ENCODE measurements around the gene PHOX2B.

The PHOX2B gene

GRCh38 chr4:41748571-41749475 is at the start of gene PHOX2B:
TSS of gene PHOX2B (minus strand) at chr4:41748725. CDS start at chr4:41748610, 115 bp downstream.
- TF ChIP-seq Cebpa-rat (IDR thresholded peaks at IDR 0.05): no peak
- Histone ChIP-seq H3K27me3 (peaks cover 34% of the 10 kb centered on the region), H3K4me3 (no peak within 1 kb of the TSS)

GRCh38 chr4:41797260-41797659 is 48.7 kb upstream of the PHOX2B start:
- no peaks in the 10 kb centered on the region for H3K27me3 ChIP-seq
- no peaks in the 10 kb centered on the region for H3K36me3 ChIP-seq
- no peaks in the 10 kb centered on the region for H4K20me1 ChIP-seq
- H3K9ac ChIP-seq: no peak overlapping the region
- no peak overlapping the region for H3K4me2 ChIP-seq
- H3K4me3 ChIP-seq: no peak overlapping the region
- TF ChIP-seq Cebpa-rat (IDR thresholded peaks at IDR 0.05): no peak
- no peaks in the 10 kb centered on the region for H3K9me3 ChIP-seq
- H3K4me1 ChIP-seq: peaks cover 2% of the 10 kb centered on the region
- H3K27ac ChIP-seq: no peak overlapping the region

More at GRCh38 chr4:41748571-41749475, at the start of gene PHOX2B:
- peaks cover 13% of the 10 kb centered on the region for H3K4me1 ChIP-seq
- no peak within 1 kb of the TSS for H3K4me2 ChIP-seq
- H3K27ac ChIP-seq: no peak within 1 kb of the TSS
- no peaks in the 10 kb centered on the region for H4K20me1 ChIP-seq
- peaks cover 76% of the 10 kb centered on the region for H3K9me3 ChIP-seq
- no peaks in the 10 kb centered on the region for H3K36me3 ChIP-seq
- no peak within 1 kb of the TSS for H3K9ac ChIP-seq

DNA sequence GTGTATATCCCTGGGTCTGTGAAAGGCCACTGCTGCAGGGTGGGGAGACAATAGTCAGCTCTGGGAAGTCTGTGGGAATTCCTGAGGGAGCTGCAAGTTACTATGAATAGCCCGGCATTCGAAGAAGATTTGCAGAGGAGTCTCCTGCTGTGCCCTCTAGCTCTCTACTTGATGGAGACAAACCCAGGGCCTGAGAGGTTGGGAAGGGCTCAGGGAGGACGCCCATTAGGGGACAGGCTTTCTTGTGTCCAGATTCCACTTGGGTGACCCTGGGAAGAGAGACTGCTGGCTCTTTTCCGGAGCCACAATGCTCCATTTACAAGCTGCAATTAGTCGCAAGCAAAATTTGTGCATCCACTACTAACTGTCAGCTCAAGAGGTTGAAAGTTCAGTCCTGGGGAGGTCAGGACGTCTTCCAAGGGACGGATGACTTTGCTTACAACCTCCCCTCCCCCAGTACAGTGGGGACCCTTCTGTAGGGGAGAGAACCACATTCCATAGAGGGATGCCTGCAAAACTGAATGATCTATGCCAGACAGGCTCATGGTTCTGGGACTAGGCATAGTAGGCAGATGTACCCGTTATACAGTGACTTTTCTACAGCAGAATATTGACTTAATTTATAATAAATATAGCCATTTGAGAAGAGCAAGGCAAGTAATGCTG is 48.2 kb upstream of the PHOX2B start:
- TF ChIP-seq Cebpa-rat (IDR thresholded peaks at IDR 0.05): no peak
- H3K9me3 ChIP-seq: no peaks in the 10 kb centered on the region
- H4K20me1 ChIP-seq: no peaks in the 10 kb centered on the region
- no peaks in the 10 kb centered on the region for H3K27me3 ChIP-seq
- peaks cover 6% of the 10 kb centered on the region for H3K4me1 ChIP-seq
- no peak overlapping the region for H3K27ac ChIP-seq
- H3K4me2 ChIP-seq: no peak overlapping the region
- no peaks in the 10 kb centered on the region for H3K36me3 ChIP-seq
- H3K4me3 ChIP-seq: no peak overlapping the region
- H3K9ac ChIP-seq: no peak overlapping the region

DNA sequence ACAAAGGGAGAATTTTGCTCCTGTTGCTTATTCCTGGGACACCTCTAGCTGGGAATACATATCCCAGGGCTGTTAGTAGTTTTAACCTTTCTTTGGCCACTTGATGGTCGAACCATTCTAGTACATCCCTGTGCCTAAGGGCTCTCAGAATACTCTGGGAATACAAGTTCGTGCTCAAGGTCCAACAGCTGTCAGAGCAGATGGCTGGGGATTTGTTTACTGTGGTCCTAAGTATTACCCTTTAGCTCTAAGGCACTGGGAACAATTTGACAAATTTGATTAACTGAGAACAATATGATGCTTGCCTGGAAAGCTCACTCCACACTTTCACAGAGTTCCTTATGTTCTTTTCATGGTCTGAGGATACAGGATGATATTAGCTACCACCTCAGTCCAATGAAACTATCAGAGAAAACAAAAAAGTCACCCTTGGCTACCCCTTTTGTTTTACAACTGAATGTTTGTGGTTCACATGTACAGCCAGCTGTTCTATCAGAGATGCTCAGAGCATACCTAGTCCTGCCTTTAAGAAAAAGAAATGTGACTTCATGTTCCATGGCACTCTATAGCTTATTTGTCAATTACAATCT is 47.4 kb upstream of the PHOX2B start:
- H3K36me3 ChIP-seq: no peaks in the 10 kb centered on the region
- no peaks in the 10 kb centered on the region for H3K27me3 ChIP-seq
- TF ChIP-seq Cebpa-rat (IDR thresholded peaks at IDR 0.05): no peak
- no peak overlapping the region for H3K9ac ChIP-seq
- no peaks in the 10 kb centered on the region for H4K20me1 ChIP-seq
- H3K4me2 ChIP-seq: no peak overlapping the region
- no peak overlapping the region for H3K27ac ChIP-seq
- H3K4me1 ChIP-seq: peaks cover 6% of the 10 kb centered on the region
- no peaks in the 10 kb centered on the region for H3K9me3 ChIP-seq
- no peak overlapping the region for H3K4me3 ChIP-seq

GRCh38 chr4:41792166-41792565 is 43.6 kb upstream of the PHOX2B start:
- Histone ChIP-seq H3K27ac (no peak overlapping the region), H3K4me3 (no peak overlapping the region), H3K9ac (no peak overlapping the region), H3K4me2 (no peak overlapping the region), H3K9me3 (no peaks in the 10 kb centered on the region), H3K27me3 (no peaks in the 10 kb centered on the region), H3K4me1 (peaks cover 6% of the 10 kb centered on the region), H4K20me1 (no peaks in the 10 kb centered on the region), H3K36me3 (no peaks in the 10 kb centered on the region)
- TF ChIP-seq Cebpa-rat (IDR thresholded peaks at IDR 0.05): no peak

- Histone ChIP-seq H3K27me3 (no peaks in the 10 kb centered on the region), H3K9ac (no peak overlapping the region), H4K20me1 (no peaks in the 10 kb centered on the region), H3K27ac (no peak overlapping the region), H3K4me2 (no peak overlapping the region), H3K9me3 (no peaks in the 10 kb centered on the region), H3K4me1 (peaks cover 6% of the 10 kb centered on the region), H3K36me3 (no peaks in the 10 kb centered on the region), H3K4me3 (no peak overlapping the region)
- no peak for TF ChIP-seq Cebpa-rat (IDR thresholded peaks at IDR 0.05)
Observed at GRCh38 chr4:41791557-41791956, 43.0 kb upstream of the PHOX2B start.

DNA sequence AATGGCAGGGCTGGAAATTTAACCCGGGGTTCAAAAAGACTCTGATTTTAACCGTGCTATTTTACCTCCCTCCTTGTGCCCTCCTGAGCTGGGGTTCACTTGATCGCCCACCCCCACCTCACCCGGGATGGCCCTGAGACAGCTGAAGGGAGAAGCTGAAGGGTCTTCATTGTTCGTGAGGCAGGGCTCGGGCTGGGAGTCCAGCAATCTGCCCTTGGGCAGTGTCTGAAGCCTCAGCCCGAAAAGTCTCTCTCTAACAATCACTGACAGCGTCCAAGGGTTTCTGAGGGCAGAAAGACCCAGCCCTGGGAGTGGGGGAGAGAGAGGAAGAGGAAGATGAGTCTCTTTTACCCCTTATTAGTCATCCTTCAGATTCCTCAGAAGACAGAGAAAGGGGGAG is 39.4 kb upstream of the PHOX2B start:
- Histone ChIP-seq H3K4me3 (no peak overlapping the region), H3K4me2 (no peak overlapping the region)

GRCh38 chr4:41785665-41786064 is 37.1 kb upstream of the PHOX2B start:
- Histone ChIP-seq H3K27me3 (no peaks in the 10 kb centered on the region), H3K36me3 (no peaks in the 10 kb centered on the region), H4K20me1 (no peaks in the 10 kb centered on the region), H3K27ac (no peak overlapping the region), H3K9ac (no peak overlapping the region), H3K4me3 (no peak overlapping the region), H3K9me3 (no peaks in the 10 kb centered on the region), H3K4me1 (no peaks in the 10 kb centered on the region), H3K4me2 (no peak overlapping the region)
- no peak for TF ChIP-seq Cebpa-rat (IDR thresholded peaks at IDR 0.05)

More for the DNA sequence above, 39.4 kb upstream of the PHOX2B start:
- Histone ChIP-seq H3K36me3 (no peaks in the 10 kb centered on the region), H3K9me3 (no peaks in the 10 kb centered on the region), H4K20me1 (no peaks in the 10 kb centered on the region), H3K4me1 (peaks cover 6% of the 10 kb centered on the region), H3K27ac (no peak overlapping the region), H3K27me3 (no peaks in the 10 kb centered on the region), H3K9ac (no peak overlapping the region)
- no peak for TF ChIP-seq Cebpa-rat (IDR thresholded peaks at IDR 0.05)

- H4K20me1 ChIP-seq: no peaks in the 10 kb centered on the region
- no peaks in the 10 kb centered on the region for H3K4me1 ChIP-seq
- H3K9ac ChIP-seq: no peak overlapping the region
- TF ChIP-seq Cebpa-rat (IDR thresholded peaks at IDR 0.05): no peak
- no peaks in the 10 kb centered on the region for H3K27me3 ChIP-seq
- no peak overlapping the region for H3K4me2 ChIP-seq
- H3K9me3 ChIP-seq: no peaks in the 10 kb centered on the region
- H3K27ac ChIP-seq: no peak overlapping the region
- H3K4me3 ChIP-seq: no peak overlapping the region
- no peaks in the 10 kb centered on the region for H3K36me3 ChIP-seq
Observed at GRCh38 chr4:41784191-41784979, 35.9 kb upstream of the PHOX2B start.

All from BLaER1 (cell line).